Erythroblast (primary cell): ENCODE results near the gene GJA4.
"Not testable (repeated sequence)": the region's sequence is repeated elsewhere in the genome, so short reads cannot be mapped to it uniquely, and the experiment has no call there.

ENCODE experiments used
- DNase-seq, 2 experiments: peaks; one replicate each; lab custom pipeline; 2025; lab: John Stamatoyannopoulos, UW
- GATA1 ChIP-seq: IDR thresholded peaks from 2 replicates; pipeline ENCODE4 v1.6.1; 2011; ENCODE audit warnings: low read depth, mild to moderate bottlenecking, control low read depth, low read length, moderate library complexity
- POLR2A ChIP-seq: IDR thresholded peaks from 2 replicates; pipeline ENCODE4 v1.6.1; 2011; ENCODE audit warnings: mild to moderate bottlenecking, low read length

The GJA4 gene

GRCh38 chr1:34790985-34791384 is 1.8 kb upstream of the GJA4 start:
- DNase-seq: no peak
- no peak for TF ChIP-seq GATA1
- no peak for TF ChIP-seq POLR2A

- no peak for DNase-seq
- TF ChIP-seq POLR2A (no peak), GATA1 (no peak)
Measured at GRCh38 chr1:34792424-34792823, 375 bp upstream of the GJA4 start.

GRCh38 chr1:34794001-34794789 is 1.4 kb downstream of the GJA4 start:
- no peak for TF ChIP-seq GATA1
- TF ChIP-seq POLR2A: no peak

GRCh38 chr1:34794790-34795180 is 2.0 kb downstream of the GJA4 start:
- TF ChIP-seq GATA1 (no peak), POLR2A (no peak)
- no peak for DNase-seq

More at GRCh38 chr1:34794001-34794789, 1.4 kb downstream of the GJA4 start:
- DNase-seq: no peak

GRCh38 chr1:34795916-34796315 is 3.1 kb downstream of the GJA4 start:
- DNase-seq: no peak
- TF ChIP-seq GATA1 (no peak), POLR2A (no peak)

DNA sequence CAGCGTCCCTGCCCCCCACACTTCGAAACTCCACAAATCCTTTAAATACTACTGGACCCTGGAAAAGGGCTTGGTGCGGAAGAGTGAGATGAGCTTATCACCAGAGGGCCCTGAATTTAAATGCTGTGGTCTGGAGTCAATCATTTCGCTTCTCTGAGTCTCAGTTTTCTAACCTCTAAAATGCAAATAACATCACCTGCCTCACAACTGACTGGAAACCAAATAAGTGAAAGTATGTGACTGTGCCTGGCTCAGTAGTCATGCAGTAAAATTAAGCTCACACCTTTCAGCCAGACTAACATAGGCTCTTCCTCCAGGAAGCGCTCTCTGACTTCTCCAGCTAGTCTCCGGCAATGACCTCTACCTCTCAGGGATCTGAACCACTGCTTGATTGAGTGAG is 4.2 kb downstream of the GJA4 start:
- TF ChIP-seq POLR2A (no peak), GATA1 (no peak)
- DNase-seq: no peak

DNA sequence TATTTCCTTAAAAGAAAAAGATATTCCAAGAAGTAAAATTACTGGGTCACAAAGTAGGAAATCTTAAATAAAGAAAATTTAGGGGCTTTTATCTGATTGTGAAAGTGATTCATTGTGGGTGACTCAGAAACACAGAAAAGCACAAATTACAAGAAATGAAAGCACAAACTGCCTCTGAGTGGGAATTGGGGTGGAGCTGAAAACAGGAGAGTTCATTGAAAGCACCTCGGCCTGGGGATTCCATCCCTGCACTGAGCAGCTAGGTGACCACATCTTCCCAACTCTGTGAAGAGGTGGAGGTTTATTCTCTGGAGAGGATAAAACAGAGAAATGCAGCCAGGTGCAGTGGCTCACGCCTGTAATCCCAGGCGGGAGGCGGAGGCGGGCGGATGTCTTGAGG is 7.4 kb downstream of the GJA4 start:
- DNase-seq: no peak
- TF ChIP-seq POLR2A: no peak
- no peak for TF ChIP-seq GATA1

- TF ChIP-seq GATA1 (no peak), POLR2A (no peak)
- no peak for DNase-seq
Measured at GRCh38 chr1:34803770-34804169, 11.0 kb downstream of the GJA4 start.

- DNase-seq: no peak
- TF ChIP-seq GATA1 (no peak), POLR2A (no peak)
Measured at GRCh38 chr1:34806396-34806795, 13.6 kb downstream of the GJA4 start.

- no peak for TF ChIP-seq POLR2A
- TF ChIP-seq GATA1: no peak
- DNase-seq: no peak
Measured at GRCh38 chr1:34808051-34808810, 15.4 kb downstream of the GJA4 start.

- DNase-seq: not testable (repeated sequence)
Measured at GRCh38 chr1:34810781-34811180, 18.0 kb downstream of the GJA4 start.

DNA sequence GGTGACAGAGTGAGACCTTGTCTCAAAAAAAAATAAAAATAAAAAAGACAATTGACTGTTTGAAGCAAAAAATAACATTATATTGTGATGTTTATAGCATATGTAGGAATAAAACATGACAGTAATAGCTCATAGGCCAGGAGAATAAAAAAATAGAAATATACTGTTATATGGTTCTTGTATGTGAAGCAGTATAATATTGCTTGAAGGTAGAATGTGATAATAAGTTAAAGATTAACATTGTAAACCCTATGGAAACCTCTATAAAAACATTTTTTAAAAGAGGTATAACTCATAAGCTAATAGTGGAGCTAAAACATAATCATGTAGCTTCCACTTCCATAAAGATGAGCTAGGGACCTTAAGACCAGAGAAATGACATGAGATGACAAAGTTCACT is 23.5 kb downstream of the GJA4 start:
- DNase-seq: no peak
- no peak for TF ChIP-seq GATA1
- TF ChIP-seq POLR2A: no peak

DNA sequence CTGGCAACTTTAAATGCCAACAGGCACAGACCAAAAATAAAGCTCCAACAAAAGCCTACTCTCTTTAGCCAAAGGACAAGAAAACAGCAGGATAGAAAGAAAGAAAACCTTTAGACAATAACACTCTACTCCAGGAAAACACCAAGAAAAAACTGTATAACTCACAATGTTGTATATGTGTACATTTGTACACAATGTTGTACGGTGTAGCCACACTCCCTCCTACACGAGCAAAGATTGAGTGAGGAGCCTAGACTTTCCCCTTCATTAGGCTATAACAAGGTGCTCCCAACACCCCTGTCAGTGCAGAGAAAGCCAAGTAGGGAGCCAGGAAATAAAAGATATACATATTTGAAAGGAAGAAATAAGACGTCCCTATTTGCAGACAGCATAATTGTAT is 24.0 kb downstream of the GJA4 start:
- no peak for DNase-seq
- TF ChIP-seq GATA1 (no peak), POLR2A (no peak)

GRCh38 chr1:34818862-34819261 is 26.1 kb downstream of the GJA4 start:
- not testable (repeated sequence) for DNase-seq
